ENCODE data around the gene FAM219A. TPM values are rescaled to one million over a fixed set of nuclear protein-coding genes. Genes with fewer than 3 reads are reported as not detected.
A peak's percentile ranks its signal among the peaks of the same experiment; 100 is the strongest.

The FAM219A gene
- total RNA-seq, 4 donors from 2014 or later = 12.6 to 19.7 (median 13.5) TPM

GRCh38 chr9:34383904-34384303 is 74.5 kb downstream of the FAM219A start:
- peak in 1 of 2 donors; percentile 53 for DNase-seq (ENCODE audit: low spot score in 2 of 2)
- TF ChIP-seq CTCF (IDR thresholded peaks at IDR 0.05) (no peak), POLR2A (IDR thresholded peaks at IDR 0.05) (no peak)
- 85 to 87% methylated on average over 4 of the region's 4 CpGs for WGBS, 2 donors
- no peak overlapping the region for H3K4me3 ChIP-seq (ENCODE audit: low read depth, poor library complexity, severe bottlenecking)
- intact Hi-C loops (cut with DNase I; ENCODE audit: low total_unique reads) = no loop called here

- 85 to 100% methylated on average over 3 of the region's 3 CpGs for WGBS, 2 donors
- H3K4me3 ChIP-seq (ENCODE audit: low read depth, poor library complexity, severe bottlenecking) = no peak overlapping the region
- DNase-seq (ENCODE audit: low spot score in 2 of 2) = peak in 1 of 2 donors; percentile 52
- TF ChIP-seq POLR2A (IDR thresholded peaks at IDR 0.05) (no peak), CTCF (IDR thresholded peaks at IDR 0.05) (no peak)
- intact Hi-C loops (cut with DNase I; ENCODE audit: low total_unique reads) = no loop called here
Measured at GRCh38 chr9:34382879-34383278, 75.5 kb downstream of the FAM219A start.

GRCh38 chr9:34382054-34382453 is 76.3 kb downstream of the FAM219A start:
- WGBS, 2 donors = 88 to 89% methylated on average over 5 of the region's 5 CpGs
- DNase-seq (ENCODE audit: low spot score in 2 of 2) = peak in 1 of 2 donors; percentile 70
- no peak overlapping the region for H3K4me3 ChIP-seq (ENCODE audit: low read depth, poor library complexity, severe bottlenecking)
- no peak for TF ChIP-seq CTCF (IDR thresholded peaks at IDR 0.05)
- no peak for TF ChIP-seq POLR2A (IDR thresholded peaks at IDR 0.05)
- intact Hi-C loops (cut with DNase I; ENCODE audit: low total_unique reads) = no loop called here

- 32 to 43% methylated on average over 17 of the region's 17 CpGs for WGBS, 2 donors
- intact Hi-C loops (cut with DNase I; ENCODE audit: low total_unique reads) = no loop called here
- no peak for TF ChIP-seq POLR2A (IDR thresholded peaks at IDR 0.05)
- no peak for TF ChIP-seq CTCF (IDR thresholded peaks at IDR 0.05)
Measured at GRCh38 chr9:34381323-34381722, 77.0 kb downstream of the FAM219A start.

GRCh38 chr9:34380511-34381315 is 77.7 kb downstream of the FAM219A start:
- no peak for TF ChIP-seq CTCF (IDR thresholded peaks at IDR 0.05)
- TF ChIP-seq POLR2A (IDR thresholded peaks at IDR 0.05) = no peak
- intact Hi-C loops (cut with DNase I; ENCODE audit: low total_unique reads) = no loop called here
- H3K4me3 ChIP-seq (ENCODE audit: low read depth, poor library complexity, severe bottlenecking) = peak overlapping the region; percentile 20
- whole genome bisulfite sequencing, 2 donors = 2 to 6% methylated on average over 36 to 54 of the region's 59 CpGs
- peak; percentile 53 to 94 for DNase-seq (ENCODE audit: low spot score in 2 of 2)

More at GRCh38 chr9:34381323-34381722, 77.0 kb downstream of the FAM219A start:
- no peak overlapping the region for H3K4me3 ChIP-seq (ENCODE audit: low read depth, poor library complexity, severe bottlenecking)
- peak in 1 of 2 donors; percentile 85 for DNase-seq (ENCODE audit: low spot score in 2 of 2)

All from lower leg skin (tissue), 4 donors.